ENCODE results near the gene VPS8. TPM values are rescaled to one million over a fixed set of nuclear protein-coding genes. Genes with fewer than 3 reads are reported as not detected.

The VPS8 gene
- total and polyA plus RNA-seq, 2 of the 8 experiments (the other 6 are each of a cell fraction or from before 2014, with no cell fraction given), result 13.0 to 41.0 TPM

DNA sequence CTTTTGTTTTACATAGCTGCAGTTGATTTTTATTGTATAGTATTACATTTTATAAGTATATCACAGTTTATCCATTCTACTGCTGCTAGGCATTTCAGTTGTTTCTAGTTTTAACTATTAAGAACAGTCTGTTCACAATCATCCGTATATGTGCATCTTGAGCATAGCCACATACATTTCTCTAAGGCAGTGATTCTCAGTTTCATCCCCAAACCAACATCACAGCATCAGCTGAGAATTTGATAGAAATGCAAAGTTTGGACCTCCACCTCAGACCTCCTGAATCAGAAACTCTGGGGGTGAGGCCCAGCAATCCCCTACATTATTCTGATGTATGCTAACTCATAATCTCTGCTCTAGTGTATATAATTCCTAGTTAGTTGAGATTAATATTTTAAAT lies 120.8 kb downstream of the VPS8 start:
- H3K4me2 ChIP-seq (ENCODE audit: insufficient read depth in 1 of 2, low read depth in 2 of 2, low read length in 2 of 2), result no peak overlapping the region
- no peak overlapping the region for H2BK20ac ChIP-seq (ENCODE audit: low read length)
- H3K27me3 ChIP-seq (replicated peaks in 1 of 4; ENCODE audit: control insufficient read depth in 3 of 4, extremely low read depth in 1 of 4, insufficient read depth in 3 of 4, low read length in 3 of 4), result no peaks in the 10 kb centered on the region
- CTCF ChIA-PET (ENCODE audit: partially characterized antibody), result no interaction called here
- H2BK5ac ChIP-seq (ENCODE audit: low read depth, low read length), result no peak overlapping the region
- H3K79me1 ChIP-seq (ENCODE audit: low read depth, low read length), result no peaks in the 10 kb centered on the region
- H3K27ac ChIP-seq (ENCODE audit: low read depth, low read length), result no peak overlapping the region
- no peak overlapping the region for H2BK12ac ChIP-seq (ENCODE audit: low read depth, low read length)
- no peak for DNase-seq (ENCODE audit: low read depth in 1 of 2, low spot score in 2 of 2)
- H4K8ac ChIP-seq (ENCODE audit: extremely low read depth, insufficient read depth, low read length), result no peak overlapping the region
- H3K4ac ChIP-seq (replicated peaks; ENCODE audit: insufficient read length, low read depth, low read length), result no peak overlapping the region
- H2AK5ac ChIP-seq (ENCODE audit: low read depth, low read length), result no peak overlapping the region
- H3K9me3 ChIP-seq (ENCODE audit: insufficient read depth in 2 of 2, low read depth in 1 of 2, low read length in 1 of 2), result no peaks in the 10 kb centered on the region
- no peak overlapping the region for H3K4me3 ChIP-seq (ENCODE audit: extremely low read depth in 1 of 4, insufficient read depth in 2 of 4, low read depth in 3 of 4, low read length in 4 of 4)
- no peak overlapping the region for H3K23ac ChIP-seq (ENCODE audit: insufficient read length)
- H4K20me1 ChIP-seq (replicated peaks in 1 of 2; ENCODE audit: control insufficient read depth in 1 of 2, insufficient read depth in 2 of 2, low read length in 2 of 2), result no peaks in the 10 kb centered on the region
- no peaks in the 10 kb centered on the region for H3K79me2 ChIP-seq (ENCODE audit: control insufficient read depth in 1 of 2, insufficient read depth in 2 of 2, low read length in 2 of 2)
- H4K5ac ChIP-seq (ENCODE audit: insufficient read length, low read depth, low read length), result no peak overlapping the region
- 82% methylated on average over 1 of the region's 1 CpG; no CpG with 5 or more reads in 1 of the 2 experiments for WGBS, 2 experiments (ENCODE audit: extremely low coverage in 1 of 2, insufficient coverage in 1 of 2, insufficient read length in 1 of 2, insufficient replicate concordance in 2 of 2, low coverage in 1 of 2, low lambda C conversion rate in 2 of 2, missing lambda C conversion rate in 1 of 2)
- FAIRE-seq, result no peak
- no peak overlapping the region for H4K91ac ChIP-seq (replicated peaks; ENCODE audit: insufficient read length, low read length)
- H3K14ac ChIP-seq (ENCODE audit: insufficient read length), result no peak overlapping the region
- no peak overlapping the region for H3K18ac ChIP-seq (ENCODE audit: extremely low read depth, low read length)
- peaks cover 0 to 2% (median 1%) of the 10 kb centered on the region in 4 experiments; a peak in 2 of 7 replicates for H3K4me1 ChIP-seq (replicated peaks in 1 of 4; ENCODE audit: control insufficient read depth in 3 of 4, insufficient read depth in 4 of 4, low read length in 3 of 4)
- H3K36me3 ChIP-seq (ENCODE audit: control insufficient read depth in 2 of 4, insufficient read depth in 4 of 4, low read length in 3 of 4), result peaks cover 0 to 10% (median 0%) of the 10 kb centered on the region in 4 experiments; a peak in 2 of 8 replicates
- TF ChIP-seq SP4 (IDR thresholded peaks at IDR 0.05; ENCODE audit: low read length) (no peak), SRF (IDR thresholded peaks at IDR 0.05; ENCODE audit: low read depth, low read length) (no peak), RAD21 (IDR thresholded peaks at IDR 0.05 in 1 of 2, conservative IDR thresholded peaks at IDR 0.05 in 1 of 2; ENCODE audit: low read depth in 2 of 2, low read length in 2 of 2) (no peak), KDM4A (IDR thresholded peaks at IDR 0.05; ENCODE audit: low read depth, low read length, severe bottlenecking) (no peak), TCF12 (IDR thresholded peaks at IDR 0.05; ENCODE audit: low read depth, low read length) (no peak), SP2 (IDR thresholded peaks at IDR 0.05; ENCODE audit: low read length) (no peak)
- TF ChIP-seq, protein P1, sequence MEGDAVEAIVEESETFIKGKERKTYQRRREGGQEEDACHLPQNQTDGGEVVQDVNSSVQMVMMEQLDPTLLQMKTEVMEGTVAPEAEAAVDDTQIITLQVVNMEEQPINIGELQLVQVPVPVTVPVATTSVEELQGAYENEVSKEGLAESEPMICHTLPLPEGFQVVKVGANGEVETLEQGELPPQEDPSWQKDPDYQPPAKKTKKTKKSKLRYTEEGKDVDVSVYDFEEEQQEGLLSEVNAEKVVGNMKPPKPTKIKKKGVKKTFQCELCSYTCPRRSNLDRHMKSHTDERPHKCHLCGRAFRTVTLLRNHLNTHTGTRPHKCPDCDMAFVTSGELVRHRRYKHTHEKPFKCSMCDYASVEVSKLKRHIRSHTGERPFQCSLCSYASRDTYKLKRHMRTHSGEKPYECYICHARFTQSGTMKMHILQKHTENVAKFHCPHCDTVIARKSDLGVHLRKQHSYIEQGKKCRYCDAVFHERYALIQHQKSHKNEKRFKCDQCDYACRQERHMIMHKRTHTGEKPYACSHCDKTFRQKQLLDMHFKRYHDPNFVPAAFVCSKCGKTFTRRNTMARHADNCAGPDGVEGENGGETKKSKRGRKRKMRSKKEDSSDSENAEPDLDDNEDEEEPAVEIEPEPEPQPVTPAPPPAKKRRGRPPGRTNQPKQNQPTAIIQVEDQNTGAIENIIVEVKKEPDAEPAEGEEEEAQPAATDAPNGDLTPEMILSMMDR (IDR thresholded peaks at IDR 0.05; ENCODE audit: control extremely low read depth in 1 of 3, insufficient read depth in 1 of 3, low read depth in 1 of 3, low read length in 3 of 3), result no peak
- no peak overlapping the region for H2BK15ac ChIP-seq (ENCODE audit: low read length)
- POLR2A ChIA-PET (ENCODE audit: partially characterized antibody), result no interaction called here
- no peaks in the 10 kb centered on the region for H3K23me2 ChIP-seq (ENCODE audit: low read depth, low read length)
- no peak overlapping the region for H2AFZ ChIP-seq (ENCODE audit: low read length)
- H2BK120ac ChIP-seq (replicated peaks; ENCODE audit: low read depth, low read length), result no peak overlapping the region
- H3K9ac ChIP-seq (replicated peaks in 1 of 4; ENCODE audit: extremely low read depth in 1 of 4, low read depth in 3 of 4, low read length in 3 of 4), result no peak overlapping the region
- H3K56ac ChIP-seq (replicated peaks; ENCODE audit: insufficient read length, low read depth, low read length), result no peak overlapping the region
